H1 (cell line): Measurements from ENCODE around the gene NDFIP2. TPM values are rescaled to one million over a fixed set of nuclear protein-coding genes. Genes with fewer than 3 reads are reported as not detected.

ENCODE experiments used
- CTCF ChIA-PET: fragments of 300-600 bp; sonication (Branson Sonifier 250); formaldehyde crosslinking; loops from one replicate; lab custom pipeline; 2021; ENCODE audit not compliant: partially characterized antibody; lab: Charles Lee
- POLR2A ChIA-PET: fragments of 300-600 bp; sonication (Branson Sonifier 250); formaldehyde crosslinking; loops from one replicate; lab custom pipeline; 2021; ENCODE audit warnings: inconsistent platforms; ENCODE audit not compliant: partially characterized antibody; lab: Charles Lee
- DNase-seq, 2 experiments: peaks; one replicate each; pipeline versions ENCODE4 v3.0.0 to v3.0.0-alpha.2; 2010 to 2022; ENCODE audit warnings: low spot score in 2 of 2, low read depth in 1 of 2, mixed read lengths in 1 of 2
- FAIRE-seq: peaks from 2 replicates; lab custom pipeline; 2011; peaks lifted over from hg19 to GRCh38; lab: Jason Lieb, UNC
- H2AFZ ChIP-seq: 2 replicates; pipeline ENCODE4 v1.8.1; 2012; ENCODE audit warnings: low read length, inconsistent platforms
- H2AK5ac ChIP-seq: 2 replicates; pipeline ENCODE4 v1.6.1; 2013; ENCODE audit warnings: low read depth, low read length
- H2BK120ac ChIP-seq: replicated peaks from 2 replicates; pipeline ENCODE3; 2013; ENCODE audit warnings: low read depth, low read length, inconsistent platforms
- H2BK12ac ChIP-seq: 2 replicates; pipeline ENCODE4 v1.6.1; 2013; ENCODE audit warnings: low read depth, low read length
- H2BK15ac ChIP-seq: 2 replicates; pipeline ENCODE4 v1.6.1; 2013; ENCODE audit warnings: low read length
- H2BK20ac ChIP-seq: 2 replicates; pipeline ENCODE4 v1.6.1; 2013; ENCODE audit warnings: low read length
- H2BK5ac ChIP-seq: 2 replicates; pipeline ENCODE4 v1.6.1; 2013; ENCODE audit warnings: low read depth, low read length
- H3K14ac ChIP-seq: 2 replicates; pipeline ENCODE4 v1.6.1; 2013; ENCODE audit warnings: inconsistent platforms; ENCODE audit not compliant: insufficient read length
- H3K18ac ChIP-seq: 2 replicates; pipeline ENCODE4 v1.6.1; 2013; ENCODE audit warnings: low read length; ENCODE audit errors: extremely low read depth
- H3K23ac ChIP-seq: 2 replicates; pipeline ENCODE4 v1.6.1; 2013; ENCODE audit warnings: inconsistent platforms; ENCODE audit not compliant: insufficient read length
- H3K23me2 ChIP-seq: 2 replicates; pipeline ENCODE4 v1.6.1; 2013; ENCODE audit warnings: low read depth, low read length
- H3K27ac ChIP-seq: 2 replicates; pipeline ENCODE4 v1.6.1; 2011; ENCODE audit warnings: low read depth, low read length, inconsistent platforms
- H3K27me3 ChIP-seq, 4 experiments: replicated peaks in 1 of 4; 1 replicate in 1 of 4; 2 replicates in 3 of 4; pipeline versions ENCODE4 v1.6.1 to v1.8.1; 2011 to 2013; ENCODE audit warnings: low read length in 3 of 4, mild to moderate bottlenecking in 3 of 4, inconsistent platforms in 2 of 4, mixed read lengths in 2 of 4, moderate library complexity in 1 of 4; ENCODE audit not compliant: control insufficient read depth in 3 of 4, insufficient read depth in 3 of 4; ENCODE audit errors: extremely low read depth in 1 of 4
- H3K36me3 ChIP-seq, 4 experiments: 2 replicates each; pipeline versions ENCODE4 v1.6.1 to v1.8.1; 2011 to 2013; ENCODE audit warnings: mild to moderate bottlenecking in 4 of 4, low read length in 3 of 4, moderate library complexity in 2 of 4, control low read depth in 1 of 4, inconsistent platforms in 1 of 4; ENCODE audit not compliant: insufficient read depth in 4 of 4, control insufficient read depth in 2 of 4
- H3K4ac ChIP-seq: replicated peaks from 2 replicates; pipeline ENCODE3; 2013; ENCODE audit warnings: low read length, low read depth, mixed read lengths, inconsistent platforms; ENCODE audit not compliant: insufficient read length
- H3K4me1 ChIP-seq, 4 experiments: replicated peaks in 1 of 4; 1 replicate in 1 of 4; 2 replicates in 3 of 4; pipeline versions ENCODE4 v1.6.1 to v1.8.1; 2011 to 2013; ENCODE audit warnings: low read length in 3 of 4, inconsistent platforms in 2 of 4, mixed read lengths in 1 of 4; ENCODE audit not compliant: insufficient read depth in 4 of 4, control insufficient read depth in 3 of 4
- H3K4me2 ChIP-seq, 2 experiments: 2 replicates each; pipeline versions ENCODE4 v1.6.1 to v1.8.1; 2011 to 2013; ENCODE audit warnings: low read depth in 2 of 2, low read length in 2 of 2, control low read depth in 1 of 2, inconsistent platforms in 1 of 2, mild to moderate bottlenecking in 1 of 2; ENCODE audit not compliant: insufficient read depth in 1 of 2
- H3K4me3 ChIP-seq, 4 experiments: fragments of 200-600, 300-600 bp in 1 of 4; sonication (generic), shearing (Covaris generic), sonication (Bioruptor Twin) in 1 of 4; 2 replicates each; pipeline versions ENCODE4 v1.5.1 to v1.8.1; 2011 to 2016; ENCODE audit warnings: low read length in 4 of 4, low read depth in 3 of 4, control low read depth in 2 of 4, inconsistent platforms in 2 of 4, mild to moderate bottlenecking in 2 of 4, mixed read lengths in 1 of 4, moderate library complexity in 1 of 4; ENCODE audit not compliant: insufficient read depth in 2 of 4; ENCODE audit errors: extremely low read depth in 1 of 4
- H3K56ac ChIP-seq: replicated peaks from 2 replicates; pipeline ENCODE3; 2013; ENCODE audit warnings: low read depth, mild to moderate bottlenecking, mixed read lengths, low read length, inconsistent platforms; ENCODE audit not compliant: insufficient read length
- H3K79me1 ChIP-seq: 2 replicates; pipeline ENCODE4 v1.6.1; 2013; ENCODE audit warnings: low read depth, low read length, control low read depth
- H3K79me2 ChIP-seq, 2 experiments: 2 replicates each; pipeline versions ENCODE4 v1.6.1 to v1.8.1; 2012 to 2013; ENCODE audit warnings: low read length in 2 of 2, mild to moderate bottlenecking in 2 of 2, inconsistent platforms in 1 of 2; ENCODE audit not compliant: insufficient read depth in 2 of 2, control insufficient read depth in 1 of 2
- H3K9ac ChIP-seq, 4 experiments: replicated peaks in 1 of 4; 1 replicate in 1 of 4; 2 replicates in 3 of 4; pipeline versions ENCODE4 v1.6.1 to v1.8.1; 2011 to 2013; ENCODE audit warnings: low read depth in 3 of 4, low read length in 3 of 4, control low read depth in 2 of 4, mild to moderate bottlenecking in 2 of 4, moderate library complexity in 2 of 4, inconsistent platforms in 1 of 4; ENCODE audit errors: extremely low read depth in 1 of 4
- H3K9me3 ChIP-seq, 2 experiments: 2 replicates each; pipeline versions ENCODE4 v1.6.1 to v1.8.1; 2012 to 2013; ENCODE audit warnings: mild to moderate bottlenecking in 2 of 2, moderate library complexity in 2 of 2, control low read depth in 1 of 2, inconsistent platforms in 1 of 2, low read depth in 1 of 2, low read length in 1 of 2, mixed read lengths in 1 of 2; ENCODE audit not compliant: insufficient read depth in 2 of 2
- H4K20me1 ChIP-seq, 2 experiments: replicated peaks in 1 of 2; 2 replicates each; pipeline versions ENCODE3 to v1.8.1; 2011 to 2013; ENCODE audit warnings: inconsistent platforms in 2 of 2, low read length in 2 of 2, mild to moderate bottlenecking in 1 of 2; ENCODE audit not compliant: insufficient read depth in 2 of 2, control insufficient read depth in 1 of 2
- H4K5ac ChIP-seq: 2 replicates; pipeline ENCODE4 v1.6.1; 2013; ENCODE audit warnings: low read length, low read depth, mixed read lengths, inconsistent platforms; ENCODE audit not compliant: insufficient read length
- H4K8ac ChIP-seq: 2 replicates; pipeline ENCODE4 v1.8.0; 2013; ENCODE audit warnings: mild to moderate bottlenecking, moderate library complexity, low read length, inconsistent platforms; ENCODE audit not compliant: insufficient read depth; ENCODE audit errors: extremely low read depth
- H4K91ac ChIP-seq: replicated peaks from 2 replicates; pipeline ENCODE3; 2013; ENCODE audit warnings: low read length, mixed read lengths, inconsistent platforms; ENCODE audit not compliant: insufficient read length
- GTF2F1 ChIP-seq: IDR thresholded peaks from 2 replicates; pipeline ENCODE4 v1.6.1; 2012; ENCODE audit warnings: low read depth, low read length, improper control_type of control experiment, borderline replicate concordance
- SIN3A ChIP-seq, 2 experiments: IDR thresholded peaks in 1 of 2; conservative IDR thresholded peaks in 1 of 2; 2 replicates each; pipeline ENCODE4 v1.6.1; 2011 to 2012; ENCODE audit warnings: low read length in 2 of 2, improper control_type of control experiment in 1 of 2, low read depth in 1 of 2, mild to moderate bottlenecking in 1 of 2
- USF2 ChIP-seq: IDR thresholded peaks from 2 replicates; pipeline ENCODE4 v1.6.1; 2011; ENCODE audit warnings: low read length, improper control_type of control experiment
- WGBS, 2 experiments: shearing (Covaris generic) in 1 of 2; methylation state at CpG; one replicate each; pipeline versions ENCODE4 v1.1.6 to v1.1.7; 2013 to 2015; ENCODE audit warnings: low lambda C conversion rate in 2 of 2, mixed read lengths in 2 of 2, inconsistent platforms in 1 of 2, low coverage in 1 of 2, missing lambda C conversion rate in 1 of 2; ENCODE audit not compliant: insufficient replicate concordance in 2 of 2, insufficient coverage in 1 of 2, insufficient read length in 1 of 2; ENCODE audit errors: extremely low coverage in 1 of 2, missing lambda C conversion rate in 1 of 2; 5-methylcytosine and 5-hydroxymethylcytosine counted together
- polyA plus RNA-seq, 7 experiments: library from polyadenylated mRNA; depleted of rRNA in 3 of 7; stranded (reverse) in 5 of 7; unstranded in 2 of 7; fragments of >200 nt in 5 of 7; fragments of 200-250 nt in 2 of 7; gene quantifications; 1 replicate in 5 of 7; 2 replicates in 1 of 7; 4 replicates in 1 of 7; pipeline versions ENCODE4 v1.2.1 to v1.2.3, GENCODE V29; 2011 to 2013; ENCODE audit warnings: missing spikeins in 2 of 7, mixed read lengths in 2 of 7
- total RNA-seq: library from RNA; stranded (reverse); fragmentation: NEBNext Ultra II Directional; extraction: Animal tissue kit (Norgen Biotek cat#: 25700); gene quantifications from 2 replicates; pipeline ENCODE4 v1.2.1, GENCODE V29; 2021

Gene NDFIP2
- total and polyA plus RNA-seq, 2 of the 8 experiments (the other 6 are each of a cell fraction or from before 2014, with no cell fraction given): 11.1 to 32.9 TPM

- Histone ChIP-seq H3K79me2 (peaks cover 12 to 89% of the 10 kb centered on the region in 2 experiments), H2AFZ (no peak overlapping the region), H2BK20ac (no peak overlapping the region), H3K4me2 (no peak overlapping the region), H3K9ac (no peak overlapping the region; a peak in 1 of 7 replicates), H3K27me3 (no peaks in the 10 kb centered on the region), H3K4me1 (peaks cover 0 to 9% (median 4%) of the 10 kb centered on the region in 4 experiments; a peak in 3 of 7 replicates), H3K56ac (no peak overlapping the region), H3K4ac (no peak overlapping the region), H4K5ac (no peak overlapping the region), H2BK5ac (no peak overlapping the region), H2BK120ac (no peak overlapping the region), H3K14ac (no peak overlapping the region), H3K36me3 (no peaks in the 10 kb centered on the region; a peak in 1 of 8 replicates), H3K79me1 (peaks cover 2% of the 10 kb centered on the region; the same call in 1 of the 2 replicates), H2BK15ac (no peak overlapping the region), H4K20me1 (peaks cover 0 to 3% of the 10 kb centered on the region in 2 experiments), H3K4me3 (no peak overlapping the region), H2AK5ac (no peak overlapping the region), H4K91ac (no peak overlapping the region), H2BK12ac (no peak overlapping the region), H4K8ac (no peak overlapping the region), H3K23ac (no peak overlapping the region), H3K9me3 (no peaks in the 10 kb centered on the region), H3K18ac (no peak overlapping the region), H3K23me2 (no peaks in the 10 kb centered on the region), H3K27ac (no peak overlapping the region)
- no peak for TF ChIP-seq SIN3A (conservative IDR thresholded peaks at IDR 0.05 in 1 of 2, IDR thresholded peaks at IDR 0.05 in 1 of 2; ENCODE audit: low read depth in 1 of 2, low read length in 2 of 2)
- no peak for TF ChIP-seq USF2
- no peak for TF ChIP-seq GTF2F1
- DNase-seq (no peak), FAIRE-seq (no peak)
- ChIA-PET CTCF (interaction anchor here (1.1 kb wide), 1 partner anchor 47 kb away, joined by 3 read pairs; no protein-coding TSS in a partner anchor), POLR2A (no interaction called here)
- WGBS, 2 experiments: 85% methylated on average over 2 of the region's 2 CpGs; no CpG with 5 or more reads in 1 of the 2 experiments
Observed at GRCh38 chr13:79492918-79493594, 12.1 kb downstream of the NDFIP2 start.
